Activated CD4-positive, alpha-beta T cell treated with anti-CD3 and anti-CD28 coated beads for 48 hours (primary cell): Measurements from ENCODE around the gene FAR2.
"Not testable (repeated sequence)": the region's sequence is repeated elsewhere in the genome, so short reads cannot be mapped to it uniquely, and the experiment has no call there.

Source experiments
- DNase-seq: peaks from one replicate; pipeline ENCODE4 v3.0.0-alpha.2; 2020

Gene FAR2

GRCh38 chr12:29346769-29347421 is 197.8 kb downstream of the FAR2 start:
- no peak for DNase-seq

- no peak for DNase-seq
Observed at GRCh38 chr12:29350080-29350479, 201.0 kb downstream of the FAR2 start.

GRCh38 chr12:29354954-29355353 is 205.9 kb downstream of the FAR2 start:
- no peak for DNase-seq

GRCh38 chr12:29365091-29365490 is 216.0 kb downstream of the FAR2 start:
- DNase-seq: no peak

GRCh38 chr12:29374012-29374411 is 224.9 kb downstream of the FAR2 start:
- no peak for DNase-seq

GRCh38 chr12:29374913-29375312 is 225.8 kb downstream of the FAR2 start:
- DNase-seq: no peak

- no peak for DNase-seq
Observed at GRCh38 chr12:29376118-29376517, 227.0 kb downstream of the FAR2 start.

- DNase-seq: peak; percentile 92
Observed at GRCh38 chr12:29380536-29381523, 231.8 kb downstream of the FAR2 start, which contains the start of gene ERGIC2. TSS of gene ERGIC2 (minus strand) at chr12:29381172. CDS start at chr12:29371633, 9,539 bp downstream.

- DNase-seq: no peak
Observed at GRCh38 chr12:29382251-29382650, 233.2 kb downstream of the FAR2 start.

GRCh38 chr12:29385194-29385593 is 236.1 kb downstream of the FAR2 start:
- DNase-seq: not testable (repeated sequence)
